T-helper 1 cell (primary cell): ENCODE measurements around the gene EEF1AKMT1.
"Not testable (repeated sequence)": the region's sequence is repeated elsewhere in the genome, so short reads cannot be mapped to it uniquely, and the experiment has no call there.

Experiments used
- DNase-seq, 5 donors: peaks; one replicate each; pipeline ENCODE4 v3.0.0-alpha.2; 2012 to 2020

EEF1AKMT1 gene

GRCh38 chr13:20776751-20777150, 3.0 kb upstream of the EEF1AKMT1 start:
- DNase-seq, result no peak

GRCh38 chr13:20775961-20776360, 2.2 kb upstream of the EEF1AKMT1 start:
- DNase-seq, result no peak

GRCh38 chr13:20774746-20775145, 985 bp upstream of the EEF1AKMT1 start:
- DNase-seq, result no peak

GRCh38 chr13:20772401-20773131, 1.2 kb downstream of the EEF1AKMT1 start:
- DNase-seq, result no peak

GRCh38 chr13:20769834-20770233, 3.9 kb downstream of the EEF1AKMT1 start:
- no peak for DNase-seq

- no peak for DNase-seq
Observed at GRCh38 chr13:20769091-20769490, 4.7 kb downstream of the EEF1AKMT1 start.

GRCh38 chr13:20767309-20767943, 6.3 kb downstream of the EEF1AKMT1 start:
- no peak for DNase-seq

- DNase-seq, result no peak
Observed at GRCh38 chr13:20760872-20761271, 12.9 kb downstream of the EEF1AKMT1 start.

GRCh38 chr13:20754009-20754408, 19.8 kb downstream of the EEF1AKMT1 start:
- no peak for DNase-seq

GRCh38 chr13:20749377-20749776, 24.4 kb downstream of the EEF1AKMT1 start:
- no peak for DNase-seq

GRCh38 chr13:20743830-20744404, 29.8 kb downstream of the EEF1AKMT1 start:
- DNase-seq, result not testable (repeated sequence)

GRCh38 chr13:20740021-20740420, 33.7 kb downstream of the EEF1AKMT1 start:
- DNase-seq, result no peak

GRCh38 chr13:20738616-20739015, 35.1 kb downstream of the EEF1AKMT1 start:
- no peak for DNase-seq

GRCh38 chr13:20729633-20730585, 43.9 kb downstream of the EEF1AKMT1 start:
- no peak for DNase-seq

GRCh38 chr13:20728579-20729311, 45.0 kb downstream of the EEF1AKMT1 start:
- no peak for DNase-seq

- DNase-seq, result no peak
Observed at GRCh38 chr13:20727856-20728255, 45.9 kb downstream of the EEF1AKMT1 start.

- DNase-seq, result no peak
Observed at GRCh38 chr13:20721454-20722357, 52.1 kb downstream of the EEF1AKMT1 start.

- no peak for DNase-seq
Observed at GRCh38 chr13:20721058-20721453, 52.7 kb downstream of the EEF1AKMT1 start.

GRCh38 chr13:20720499-20720898, 53.3 kb downstream of the EEF1AKMT1 start:
- DNase-seq, result no peak

GRCh38 chr13:20719783-20720182, 54.0 kb downstream of the EEF1AKMT1 start:
- DNase-seq, result no peak

- no peak for DNase-seq
Observed at GRCh38 chr13:20718958-20719566, 54.7 kb downstream of the EEF1AKMT1 start.
